Fibroblast of lung (primary cell): ENCODE data around the gene TFAP2C.

Experiments used
- CTCF ChIP-seq, 2 donors: IDR thresholded peaks in 1 of 2; conservative IDR thresholded peaks in 1 of 2; 1 replicate in 1 of 2; 2 replicates in 1 of 2; pipeline ENCODE4 v1.5.1; 2011 to 2012; ENCODE audit warnings: low read length in 2 of 2, control low read depth in 1 of 2, inconsistent platforms in 1 of 2, low read depth in 1 of 2, mild to moderate bottlenecking in 1 of 2
- EZH2 ChIP-seq: IDR thresholded peaks from 2 replicates; pipeline ENCODE4 v1.5.1; 2012; ENCODE audit warnings: low read length, control low read depth, mild to moderate bottlenecking; ENCODE audit errors: missing control alignments

DNA sequence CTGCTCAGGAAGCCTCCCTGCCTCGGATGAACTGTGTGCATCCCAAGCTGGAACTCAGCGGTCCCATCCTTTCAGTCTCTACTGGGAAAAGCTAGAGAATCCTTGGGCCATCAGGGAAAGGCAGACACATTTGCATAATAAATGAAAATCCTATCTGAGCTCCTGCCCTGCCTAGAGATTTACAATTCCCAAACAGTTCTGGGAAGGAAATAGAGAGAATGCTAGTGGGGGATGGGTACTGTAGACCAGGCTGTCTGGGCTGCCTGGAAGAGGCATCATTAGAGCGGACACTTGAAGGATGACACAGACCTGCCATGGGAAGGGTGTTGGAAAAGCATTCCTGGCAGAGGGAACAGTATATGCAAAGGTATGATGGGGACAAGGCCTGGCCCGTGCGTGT is 44.3 kb downstream of the TFAP2C start:
- no peak for TF ChIP-seq CTCF (conservative IDR thresholded peaks at IDR 0.05 in 1 of 2, IDR thresholded peaks at IDR 0.05 in 1 of 2; ENCODE audit: low read depth in 1 of 2, low read length in 2 of 2)
- TF ChIP-seq EZH2: no peak
